GM18870 (cell line): ENCODE measurements around the gene CAPN9.
"Not testable (repeated sequence)": the region's sequence is repeated elsewhere in the genome, so short reads cannot be mapped to it uniquely, and the experiment has no call there.

ENCODE experiments used
- ATAC-seq: cut with Tn5 transposase; IDR thresholded peaks from one replicate; pipeline ENCODE4 v1.9.1; 2021; ENCODE audit warnings: moderate library complexity; ENCODE audit not compliant: unreplicated experiment

The CAPN9 gene

GRCh38 chr1:230747890-230748800 is 957 bp downstream of the CAPN9 start:
- no peak for ATAC-seq

- ATAC-seq, result no peak
These were observed 2.0 kb downstream of the CAPN9 start for GRCh38 chr1:230749150-230749549.

GRCh38 chr1:230749635-230750034 is 2.4 kb downstream of the CAPN9 start:
- no peak for ATAC-seq

- no peak for ATAC-seq
These were observed 3.4 kb downstream of the CAPN9 start for GRCh38 chr1:230750576-230750975.

GRCh38 chr1:230750986-230751625 is 3.9 kb downstream of the CAPN9 start:
- ATAC-seq, result no peak

GRCh38 chr1:230752407-230752806 is 5.2 kb downstream of the CAPN9 start:
- no peak for ATAC-seq

- no peak for ATAC-seq
These were observed 6.0 kb downstream of the CAPN9 start for GRCh38 chr1:230753191-230753585.

GRCh38 chr1:230753586-230754251 is 6.5 kb downstream of the CAPN9 start:
- ATAC-seq, result no peak

GRCh38 chr1:230754796-230755195 is 7.6 kb downstream of the CAPN9 start:
- ATAC-seq, result no peak

GRCh38 chr1:230757856-230758708 is 10.9 kb downstream of the CAPN9 start:
- ATAC-seq, result no peak

- no peak for ATAC-seq
These were observed 11.7 kb downstream of the CAPN9 start for GRCh38 chr1:230758709-230759368.

- ATAC-seq, result no peak
These were observed 12.3 kb downstream of the CAPN9 start for GRCh38 chr1:230759369-230760065.

- ATAC-seq, result no peak
These were observed 13.2 kb downstream of the CAPN9 start for GRCh38 chr1:230760360-230760827.

- no peak for ATAC-seq
These were observed 14.4 kb downstream of the CAPN9 start for GRCh38 chr1:230761443-230762167.

- ATAC-seq, result no peak
These were observed 16.9 kb downstream of the CAPN9 start for GRCh38 chr1:230763927-230764591.

- ATAC-seq, result no peak
These were observed 19.1 kb downstream of the CAPN9 start for GRCh38 chr1:230766318-230766717.

GRCh38 chr1:230767859-230768612 is 20.8 kb downstream of the CAPN9 start:
- not testable (repeated sequence) for ATAC-seq
